GM10248 (cell line): Measurements from ENCODE around the gene COX7A2L.
"Not testable (repeated sequence)": the region's sequence is repeated elsewhere in the genome, so short reads cannot be mapped to it uniquely, and the experiment has no call there.

Experiments used
- CTCF ChIA-PET: fragments of 300-600 bp; sonication (Branson Sonifier 250); formaldehyde crosslinking; extraction: SDS; loops from one replicate; lab custom pipeline; 2021; ENCODE audit warnings: antibody characterized with exemption; lab: Yijun Ruan, JAX
- POLR2A ChIA-PET: fragments of 350-650 bp; sonication (Branson Sonifier 250); formaldehyde crosslinking; extraction: SDS; loops from one replicate; lab custom pipeline; 2020; ENCODE audit warnings: antibody characterized with exemption; lab: Yijun Ruan, JAX
- DNase-seq: peaks from one replicate; pipeline ENCODE4 v3.0.0; 2012; ENCODE audit errors: extremely low spot score
- TF ChIP-seq, protein P1 (sequence below): IDR thresholded peaks from 2 replicates; pipeline ENCODE4 v1.5.1; 2012; ENCODE audit warnings: mild to moderate bottlenecking, low read depth; ENCODE audit errors: extremely low read depth, missing control alignments, control extremely low read depth

The COX7A2L gene

DNA sequence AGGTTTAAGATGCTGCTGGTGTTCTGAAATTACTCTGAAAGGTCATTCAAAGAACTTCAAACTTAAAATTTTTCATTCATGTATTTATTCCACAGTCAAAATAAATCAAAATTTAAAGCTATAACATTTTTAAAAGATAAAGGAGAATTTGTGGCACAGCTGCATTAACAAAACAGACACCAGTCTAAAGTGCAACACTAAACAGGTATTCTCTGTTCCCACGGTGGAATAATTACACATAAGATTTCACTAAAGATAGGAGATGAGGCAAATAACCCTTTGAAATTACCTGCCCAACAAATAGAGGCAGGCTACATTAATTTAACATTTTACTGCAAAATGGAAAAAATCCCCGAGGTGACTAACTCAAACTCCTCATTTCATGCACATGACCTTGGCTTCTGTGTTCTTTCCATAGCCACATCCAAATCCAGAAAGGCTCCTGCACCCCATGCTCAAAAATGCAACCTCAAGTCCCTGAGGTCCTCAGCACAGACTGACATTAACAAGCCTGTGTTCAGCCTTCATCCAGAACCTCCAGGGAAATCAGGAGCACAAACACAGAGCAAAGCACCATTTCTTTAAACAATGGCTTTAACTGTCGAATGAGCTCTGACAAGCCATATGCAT lies 10.5 kb downstream of the COX7A2L start:
- ChIA-PET CTCF (no interaction called here), POLR2A (no interaction called here)
- DNase-seq: no peak
- TF ChIP-seq, protein P1, sequence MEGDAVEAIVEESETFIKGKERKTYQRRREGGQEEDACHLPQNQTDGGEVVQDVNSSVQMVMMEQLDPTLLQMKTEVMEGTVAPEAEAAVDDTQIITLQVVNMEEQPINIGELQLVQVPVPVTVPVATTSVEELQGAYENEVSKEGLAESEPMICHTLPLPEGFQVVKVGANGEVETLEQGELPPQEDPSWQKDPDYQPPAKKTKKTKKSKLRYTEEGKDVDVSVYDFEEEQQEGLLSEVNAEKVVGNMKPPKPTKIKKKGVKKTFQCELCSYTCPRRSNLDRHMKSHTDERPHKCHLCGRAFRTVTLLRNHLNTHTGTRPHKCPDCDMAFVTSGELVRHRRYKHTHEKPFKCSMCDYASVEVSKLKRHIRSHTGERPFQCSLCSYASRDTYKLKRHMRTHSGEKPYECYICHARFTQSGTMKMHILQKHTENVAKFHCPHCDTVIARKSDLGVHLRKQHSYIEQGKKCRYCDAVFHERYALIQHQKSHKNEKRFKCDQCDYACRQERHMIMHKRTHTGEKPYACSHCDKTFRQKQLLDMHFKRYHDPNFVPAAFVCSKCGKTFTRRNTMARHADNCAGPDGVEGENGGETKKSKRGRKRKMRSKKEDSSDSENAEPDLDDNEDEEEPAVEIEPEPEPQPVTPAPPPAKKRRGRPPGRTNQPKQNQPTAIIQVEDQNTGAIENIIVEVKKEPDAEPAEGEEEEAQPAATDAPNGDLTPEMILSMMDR: no peak

DNA sequence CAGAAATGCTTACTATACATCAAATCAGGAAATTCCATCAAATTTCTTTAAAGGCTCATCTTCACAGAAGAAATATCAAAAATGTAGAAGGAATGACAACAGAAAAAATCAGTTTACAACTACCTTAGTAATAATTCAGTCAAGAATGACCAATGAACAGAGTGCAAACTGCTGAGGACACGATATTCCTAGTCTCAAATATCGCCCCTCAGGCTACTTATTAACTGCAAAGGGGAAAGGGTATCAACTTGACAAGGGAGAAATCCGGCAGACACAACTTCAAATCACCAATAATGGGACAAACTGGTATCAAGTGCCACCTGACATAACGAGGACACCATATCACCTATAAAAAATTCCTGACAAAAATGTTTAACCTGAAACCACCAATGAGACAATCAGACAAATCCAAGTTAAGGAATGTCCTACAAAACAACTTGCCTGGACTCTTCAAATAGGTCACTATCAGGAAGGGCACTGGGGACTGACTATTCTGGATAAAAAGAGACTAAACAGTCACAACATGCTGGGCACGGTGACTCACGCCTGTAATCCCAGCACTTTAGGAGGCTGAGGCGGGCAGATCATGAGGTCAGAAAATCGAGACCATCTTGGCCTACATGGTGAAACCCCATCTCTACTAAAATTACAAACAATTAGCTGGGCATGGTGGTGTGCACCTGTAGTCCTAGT lies 12.8 kb downstream of the COX7A2L start:
- no peak for DNase-seq
- CTCF ChIA-PET: no interaction called here
- POLR2A ChIA-PET: no interaction called here
- TF ChIP-seq, protein P1: no peak

DNA sequence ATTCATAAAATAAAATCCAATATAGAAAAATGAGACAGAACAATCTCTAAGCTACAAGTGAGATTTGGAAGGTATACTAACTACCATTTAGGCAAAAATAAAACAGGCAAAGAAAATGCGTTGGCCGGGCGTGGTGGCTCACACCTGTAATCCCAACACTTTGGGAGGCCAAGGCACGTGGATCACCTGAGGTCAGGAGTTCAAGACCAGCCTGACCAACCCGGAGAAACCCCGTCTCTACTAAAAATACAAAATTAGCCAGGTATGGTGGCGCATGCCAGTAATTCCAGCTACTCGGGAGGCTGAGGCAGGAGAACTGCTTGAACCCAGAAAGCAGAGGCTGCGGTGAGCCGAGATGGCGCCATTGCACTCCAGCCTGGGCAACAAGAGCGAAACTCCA lies 13.5 kb downstream of the COX7A2L start:
- ChIA-PET CTCF (interaction anchor here (0.9 kb wide), 1 partner anchor 9 kb away, joined by 3 read pairs; no protein-coding TSS in a partner anchor), POLR2A (interaction anchor here (0.6 kb wide), 1 partner anchor 39 kb away, joined by 4 read pairs; no protein-coding TSS in a partner anchor)
- DNase-seq: not testable (repeated sequence)

DNA sequence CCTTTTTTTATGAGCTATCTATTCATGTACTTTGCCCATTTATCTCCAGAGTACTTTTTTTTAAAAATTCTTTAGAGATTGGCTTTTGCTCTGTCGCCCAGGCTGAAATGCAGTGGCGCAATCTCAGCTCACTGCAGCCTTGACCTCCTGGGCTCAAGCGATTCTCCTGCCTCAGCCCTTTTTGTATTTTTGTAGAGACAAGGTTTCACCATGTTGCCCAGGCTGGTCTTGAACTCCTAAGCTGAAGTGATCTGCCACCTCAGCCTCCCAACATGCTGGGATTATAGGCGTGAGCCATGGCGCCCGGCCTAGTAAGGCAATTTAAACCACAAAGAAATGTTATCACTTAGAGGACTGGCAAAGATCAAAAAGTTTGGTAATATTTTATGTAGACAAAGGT lies 14.2 kb downstream of the COX7A2L start:
- ChIA-PET CTCF (interaction anchor here (0.9 to 2.4 kb wide), 2 partner anchors 10 to 18 kb away, joined by 3 to 7 read pairs; no protein-coding TSS in a partner anchor), POLR2A (interaction anchor here (0.6 to 0.7 kb wide), 2 partner anchors 18 to 316 kb away, joined by 5 read pairs; no protein-coding TSS in a partner anchor)
- DNase-seq: not testable (repeated sequence)

DNA sequence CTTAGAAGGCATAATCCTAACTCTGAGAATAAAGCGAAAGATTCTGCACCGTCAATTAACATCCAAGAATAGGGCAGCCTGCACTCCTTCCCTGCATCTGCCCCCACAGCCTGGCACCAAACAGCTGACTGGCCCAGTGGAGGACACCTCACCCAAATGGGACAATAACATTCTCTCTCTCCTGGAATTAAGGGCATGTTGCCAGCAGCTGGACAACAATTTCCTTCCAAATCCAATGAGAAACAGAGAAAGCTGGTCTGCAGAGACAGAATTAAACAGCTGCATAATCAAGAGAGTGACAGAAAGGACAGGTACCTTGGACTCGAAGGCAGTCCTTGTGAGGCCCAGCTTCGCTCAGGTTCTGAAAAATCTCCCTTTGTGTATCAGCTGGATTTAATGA lies 15.0 kb downstream of the COX7A2L start:
- ChIA-PET CTCF (interaction anchor here (2.4 kb wide), 1 partner anchor 17 kb away, joined by 7 read pairs; no protein-coding TSS in a partner anchor), POLR2A (no interaction called here)
- DNase-seq: no peak
- TF ChIP-seq, protein P1: no peak

DNA sequence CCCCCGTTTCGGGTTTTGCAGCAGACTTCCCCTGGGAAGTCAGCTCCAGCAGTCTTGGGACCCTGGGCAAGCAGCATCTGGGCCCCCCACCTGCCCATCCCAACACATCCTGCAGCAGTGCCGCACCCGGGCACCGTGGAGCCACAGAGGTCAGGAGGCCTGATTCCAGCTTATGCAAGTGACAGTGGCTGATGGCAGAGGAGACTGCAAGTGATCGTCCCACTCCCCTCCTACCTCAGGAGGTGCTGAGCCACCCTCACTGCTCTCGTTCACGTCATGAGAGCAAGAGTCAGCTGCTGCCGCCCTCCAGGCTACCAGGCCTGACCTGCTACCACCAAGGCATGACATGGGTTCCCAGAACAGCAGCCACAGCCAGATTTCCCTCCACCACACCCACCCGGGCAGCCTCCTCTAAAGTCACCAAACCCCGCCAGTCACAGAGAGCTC lies 18.2 kb downstream of the COX7A2L start:
- CTCF ChIA-PET: interaction anchor here (1.1 to 1.7 kb wide), 7 partner anchors 9 to 248 kb away, joined by 3 to 7 read pairs (median 4); no protein-coding TSS in a partner anchor
- TF ChIP-seq, protein P1: no peak
- DNase-seq: no peak
- POLR2A ChIA-PET: no interaction called here

DNA sequence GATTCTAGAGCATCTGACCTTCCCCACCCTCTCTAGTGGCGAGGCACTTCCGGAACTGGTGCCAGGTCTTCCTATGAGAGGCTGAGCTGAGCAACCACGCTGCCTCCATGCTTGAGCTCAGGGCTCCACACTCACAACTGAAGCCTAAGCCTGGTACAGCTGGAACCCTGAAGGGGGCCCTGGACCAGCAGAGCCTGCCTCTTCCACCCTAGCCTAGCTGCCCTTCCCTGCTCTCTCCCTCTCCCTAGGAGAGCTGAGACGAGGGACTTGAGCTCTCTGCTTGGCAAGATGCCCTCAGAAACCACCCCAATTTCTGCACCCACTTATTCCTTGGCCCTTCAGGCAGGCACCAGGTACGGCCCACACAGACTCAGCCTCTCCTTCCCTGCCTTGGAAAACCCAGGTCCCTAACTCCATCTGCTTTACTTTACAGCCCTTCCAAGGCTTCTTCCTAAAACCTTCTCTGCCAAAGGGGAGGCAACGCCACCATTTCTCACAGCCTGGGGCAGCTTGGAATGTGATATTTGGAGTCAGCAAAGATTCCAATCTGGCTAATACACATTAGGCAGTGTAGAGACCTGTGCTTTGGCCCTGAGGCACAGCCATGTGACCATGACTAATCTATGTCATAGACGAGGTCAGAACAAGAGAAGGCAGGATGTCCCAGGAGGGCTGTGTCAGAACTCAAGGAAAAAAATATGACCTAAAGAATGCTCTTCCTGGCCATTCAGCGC lies 18.8 kb downstream of the COX7A2L start:
- ChIA-PET POLR2A (no interaction called here), CTCF (interaction anchor here (1.1 to 1.5 kb wide), 4 partner anchors 8 to 247 kb away, joined by 3 to 6 read pairs (median 3); no protein-coding TSS in a partner anchor)
- TF ChIP-seq, protein P1: no peak
- no peak for DNase-seq
